Lower lobe of right lung (tissue), 2 donors: Measurements from ENCODE around the gene ZMYND15. TPM values are rescaled to one million over a fixed set of nuclear protein-coding genes. Genes with fewer than 3 reads are reported as not detected.

Experiments used
- ATAC-seq, 2 donors: fragments of 200-7000 bp; cut with Tn5 transposase; one replicate each; pipeline ENCODE4 v1.9.1; 2020 to 2022; ENCODE audit warnings: mild to moderate bottlenecking in 2 of 2, moderate library complexity in 2 of 2
- DNase-seq: peaks from one replicate; pipeline ENCODE4 v3.0.0-alpha.2; 2020
- H3K27ac ChIP-seq: fragments of 200-600 bp; one replicate; pipeline ENCODE4 v1.8.0; 2022
- H3K27me3 ChIP-seq: fragments of 200-600 bp; one replicate; pipeline ENCODE4 v1.8.0; 2022; ENCODE audit warnings: low read depth
- H3K36me3 ChIP-seq: fragments of 200-600 bp; one replicate; pipeline ENCODE4 v1.8.0; 2022; ENCODE audit warnings: mild to moderate bottlenecking
- H3K4me1 ChIP-seq: fragments of 200-600 bp; one replicate; pipeline ENCODE4 v1.8.0; 2022
- H3K4me3 ChIP-seq: fragments of 200-600 bp; one replicate; pipeline ENCODE4 v1.8.0; 2022; ENCODE audit warnings: mild to moderate bottlenecking
- H3K9me3 ChIP-seq: fragments of 200-600 bp; one replicate; pipeline ENCODE4 v1.8.0; 2022
- CTCF ChIP-seq: fragments of 200-600 bp; IDR thresholded peaks from one replicate; pipeline ENCODE4 v1.8.0; 2022; ENCODE audit warnings: antibody characterized with exemption, mild to moderate bottlenecking
- intact Hi-C: fragments of 100-400 bp; cut with DNase I; formaldehyde crosslinking; loops from one replicate; pipeline ENCODE4 v1.11.0; 2022
- total RNA-seq: library from RNA; stranded (reverse); fragmentation: NEBNext Ultra II Directional; extraction: Animal tissue kit (Norgen Biotek cat#: 25700); gene quantifications from one replicate; pipeline ENCODE4 v1.2.1, GENCODE V29; 2021
- donor health status: DM: no; HTN: yes; CAD: no; lungs with severe emphysema.

ZMYND15 gene
- total RNA-seq, 1 donor from 2014 or later = 13.3 TPM

- Histone ChIP-seq H3K4me3 (no peak overlapping the region), H3K9me3 (no peaks in the 10 kb centered on the region), H3K27me3 (peaks cover 7% of the 10 kb centered on the region), H3K27ac (no peak overlapping the region), H3K36me3 (no peaks in the 10 kb centered on the region), H3K4me1 (peaks cover 6% of the 10 kb centered on the region)
- peak; percentile 21 to 39 for ATAC-seq
- peak; percentile 15 for DNase-seq
- intact Hi-C loops = no loop called here
- no peak for TF ChIP-seq CTCF
Measured at GRCh38 chr17:4748686-4749085, 9.1 kb downstream of the ZMYND15 start.

GRCh38 chr17:4750606-4751005 lies 11.0 kb downstream of the ZMYND15 start:
- no peak overlapping the region for H3K27ac ChIP-seq
- H3K4me3 ChIP-seq = no peak overlapping the region
- H3K36me3 ChIP-seq = no peaks in the 10 kb centered on the region
- TF ChIP-seq CTCF = no peak
- ATAC-seq = peak; percentile 44 to 72
- H3K27me3 ChIP-seq = no peaks in the 10 kb centered on the region
- H3K4me1 ChIP-seq = peaks cover 6% of the 10 kb centered on the region
- H3K9me3 ChIP-seq = no peaks in the 10 kb centered on the region
- peak; percentile 41 for DNase-seq
- intact Hi-C loops = no loop called here

- H3K9me3 ChIP-seq = no peaks in the 10 kb centered on the region
- no peak for TF ChIP-seq CTCF
- H3K4me3 ChIP-seq = no peak overlapping the region
- no peak for DNase-seq
- intact Hi-C loops = no loop called here
- H3K27me3 ChIP-seq = no peaks in the 10 kb centered on the region
- H3K36me3 ChIP-seq = no peaks in the 10 kb centered on the region
- peak in 1 of 2 donors; percentile 27 for ATAC-seq
- no peak overlapping the region for H3K27ac ChIP-seq
- H3K4me1 ChIP-seq = peaks cover 6% of the 10 kb centered on the region
Measured at GRCh38 chr17:4751932-4752331, 12.3 kb downstream of the ZMYND15 start.

GRCh38 chr17:4753392-4753791 lies 13.8 kb downstream of the ZMYND15 start:
- intact Hi-C loops = no loop called here
- no peaks in the 10 kb centered on the region for H3K9me3 ChIP-seq
- H3K27me3 ChIP-seq = no peaks in the 10 kb centered on the region
- DNase-seq (no peak), ATAC-seq (no peak)
- peaks cover 3% of the 10 kb centered on the region for H3K4me1 ChIP-seq
- H3K27ac ChIP-seq = no peak overlapping the region
- H3K4me3 ChIP-seq = no peak overlapping the region
- H3K36me3 ChIP-seq = no peaks in the 10 kb centered on the region
- no peak for TF ChIP-seq CTCF

GRCh38 chr17:4759776-4760236 lies 20.2 kb downstream of the ZMYND15 start:
- DNase-seq (no peak), ATAC-seq (peak; percentile 58 to 86)
- Histone ChIP-seq H3K36me3 (no peaks in the 10 kb centered on the region), H3K9me3 (no peaks in the 10 kb centered on the region), H3K27me3 (no peaks in the 10 kb centered on the region), H3K27ac (no peak overlapping the region), H3K4me1 (peaks cover 8% of the 10 kb centered on the region), H3K4me3 (no peak overlapping the region)
- no peak for TF ChIP-seq CTCF
- intact Hi-C loops = no loop called here

GRCh38 chr17:4764595-4764994 lies 25.0 kb downstream of the ZMYND15 start:
- H3K4me3 ChIP-seq = no peak overlapping the region
- H3K9me3 ChIP-seq = no peaks in the 10 kb centered on the region
- ATAC-seq = peak; percentile 65 to 76
- peaks cover 8% of the 10 kb centered on the region for H3K4me1 ChIP-seq
- no peaks in the 10 kb centered on the region for H3K27me3 ChIP-seq
- intact Hi-C loops = no loop called here
- peak overlapping the region; percentile 46 for H3K27ac ChIP-seq
- DNase-seq = no peak
- no peaks in the 10 kb centered on the region for H3K36me3 ChIP-seq
- TF ChIP-seq CTCF = no peak
